Stimulated activated CD8-positive, alpha-beta memory T cell treated with anti-CD3 and anti-CD28 coated beads, Interleukin-12 subunit alpha, Interleukin-12 subunit beta, amount 100 ng/mL, for 1 hour (primary cell): Measurements from ENCODE around the gene AMH.

ENCODE experiments used
- DNase-seq: peaks from one replicate; pipeline ENCODE4 v3.0.0-alpha.2; 2020; ENCODE audit warnings: low read depth

The AMH gene

DNA sequence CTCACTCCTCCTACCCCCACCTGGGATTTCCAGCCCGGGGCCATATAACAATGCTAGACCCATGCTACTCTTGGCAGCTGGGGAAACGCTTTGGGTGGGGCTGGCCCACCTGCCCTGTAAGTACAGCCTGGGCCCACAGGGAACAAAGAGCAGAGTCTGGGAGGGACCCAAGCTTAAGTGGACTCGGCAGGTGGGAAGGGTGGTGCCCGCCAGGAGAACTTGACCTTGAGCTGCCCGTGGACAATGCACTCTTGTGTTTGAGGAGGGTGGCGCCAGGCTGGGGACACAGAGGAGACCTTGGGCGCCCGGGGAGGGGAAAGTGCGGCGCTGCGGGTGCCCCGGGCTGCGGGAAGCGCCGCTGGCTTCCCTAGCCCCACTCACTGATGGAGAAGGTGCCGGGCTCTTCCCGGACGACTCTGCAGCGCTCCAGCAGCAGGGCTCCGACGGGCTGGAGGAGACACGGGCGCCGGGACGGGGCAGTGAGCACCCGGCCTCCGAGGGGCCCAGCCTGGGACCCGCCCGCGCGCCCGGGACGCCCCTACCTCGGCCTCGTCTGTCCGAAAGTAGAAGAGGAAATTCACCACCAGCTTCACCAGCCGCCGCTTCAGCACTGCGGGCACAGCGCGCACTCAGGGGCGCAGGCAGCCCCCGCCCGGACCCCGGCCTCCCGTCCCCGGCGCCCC, 13.6 kb upstream of the AMH start:
- no peak for DNase-seq

GRCh38 chr19:2236064-2236313, 13.1 kb upstream of the AMH start:
- no peak for DNase-seq

- DNase-seq, result peak; percentile 98
These were observed 12.6 kb upstream of the AMH start, which contains the start of the genes PLEKHJ1 and SF3A2 for GRCh38 chr19:2236314-2237050. TSS of gene PLEKHJ1 (minus strand) at chr19:2236329. CDS start at chr19:2236248, 81 bp downstream. TSS of gene SF3A2 (plus strand) at chr19:2236824. CDS start at chr19:2243419, 6,595 bp downstream.

- no peak for DNase-seq
These were observed 11.9 kb upstream of the AMH start for GRCh38 chr19:2237051-2237868.

GRCh38 chr19:2237869-2238153, 11.3 kb upstream of the AMH start:
- no peak for DNase-seq

- no peak for DNase-seq
These were observed 9.9 kb upstream of the AMH start for GRCh38 chr19:2239173-2239572.

GRCh38 chr19:2239771-2240770, 9.1 kb upstream of the AMH start:
- DNase-seq, result no peak

- DNase-seq, result no peak
These were observed 8.0 kb upstream of the AMH start for GRCh38 chr19:2240881-2241760.

DNA sequence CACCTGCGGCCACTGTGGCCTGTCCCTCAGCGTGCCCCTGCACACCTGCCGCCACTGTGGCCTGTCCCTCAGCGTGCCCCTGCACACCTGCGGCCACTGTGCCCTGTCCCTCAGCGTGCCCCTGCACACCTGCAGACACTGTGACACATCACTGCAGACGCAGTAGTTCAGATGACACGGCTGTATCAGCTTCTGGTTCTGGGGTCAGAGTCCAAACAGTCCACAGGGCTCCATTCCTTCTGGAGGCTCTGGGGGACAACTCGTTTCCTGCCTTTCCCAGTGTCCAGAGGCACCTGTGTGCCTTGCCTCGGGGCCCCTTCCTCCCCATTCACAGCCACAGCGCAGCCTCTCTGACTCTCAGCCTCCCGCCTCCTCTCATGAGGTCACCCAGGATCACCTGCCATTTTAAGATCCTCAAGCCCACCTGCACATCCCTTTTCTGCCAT, 7.0 kb upstream of the AMH start:
- DNase-seq, result no peak

DNA sequence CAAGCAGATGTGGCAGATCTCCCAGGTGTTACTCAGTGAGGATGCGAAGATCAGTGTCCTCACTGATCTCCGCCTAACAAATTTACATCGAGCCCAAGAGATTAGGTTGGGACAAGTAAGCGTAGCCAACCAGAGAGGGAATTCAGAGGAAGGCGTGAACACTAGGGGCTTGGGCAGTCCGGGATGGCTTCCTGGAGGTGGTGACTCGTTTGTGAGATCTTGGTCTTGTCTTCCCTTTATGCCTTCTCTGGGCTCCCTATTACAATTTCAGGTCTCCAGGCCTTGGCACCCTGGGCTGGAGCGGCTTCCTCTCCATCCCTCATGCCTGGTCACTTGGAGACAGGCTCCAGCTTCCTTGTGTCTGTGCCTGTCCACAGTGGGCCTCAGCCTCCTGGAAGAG, 6.3 kb upstream of the AMH start:
- no peak for DNase-seq

- DNase-seq, result no peak
These were observed 5.6 kb upstream of the AMH start for GRCh38 chr19:2243274-2244124.

DNA sequence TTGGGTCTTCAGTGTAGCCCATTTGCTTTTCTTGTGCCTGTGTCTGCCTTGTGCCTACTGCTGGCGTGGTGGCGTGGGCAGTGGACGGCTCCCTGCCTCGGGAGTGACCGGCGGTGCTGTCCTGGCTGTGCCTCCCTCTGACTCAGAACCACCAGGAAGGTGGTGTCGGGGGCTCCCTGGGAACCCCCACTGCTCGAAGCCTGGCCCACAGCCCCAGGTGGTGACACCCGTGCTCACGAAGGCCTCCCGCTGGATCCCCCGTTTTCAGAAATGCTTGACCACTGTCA, 5.1 kb upstream of the AMH start:
- no peak for DNase-seq

GRCh38 chr19:2244486-2244885, 4.6 kb upstream of the AMH start:
- DNase-seq, result no peak

- DNase-seq, result no peak
These were observed 3.9 kb upstream of the AMH start for GRCh38 chr19:2245273-2245672.

- DNase-seq, result no peak
These were observed 3.0 kb upstream of the AMH start for GRCh38 chr19:2246014-2246620.

- no peak for DNase-seq
These were observed 2.2 kb upstream of the AMH start for GRCh38 chr19:2246801-2247361.

- no peak for DNase-seq
These were observed 1.6 kb upstream of the AMH start for GRCh38 chr19:2247433-2248101.

GRCh38 chr19:2248136-2249009, 750 bp upstream of the AMH start:
- DNase-seq, result no peak
